ENCODE measurements around the gene SCD5.

Gene SCD5

DNA sequence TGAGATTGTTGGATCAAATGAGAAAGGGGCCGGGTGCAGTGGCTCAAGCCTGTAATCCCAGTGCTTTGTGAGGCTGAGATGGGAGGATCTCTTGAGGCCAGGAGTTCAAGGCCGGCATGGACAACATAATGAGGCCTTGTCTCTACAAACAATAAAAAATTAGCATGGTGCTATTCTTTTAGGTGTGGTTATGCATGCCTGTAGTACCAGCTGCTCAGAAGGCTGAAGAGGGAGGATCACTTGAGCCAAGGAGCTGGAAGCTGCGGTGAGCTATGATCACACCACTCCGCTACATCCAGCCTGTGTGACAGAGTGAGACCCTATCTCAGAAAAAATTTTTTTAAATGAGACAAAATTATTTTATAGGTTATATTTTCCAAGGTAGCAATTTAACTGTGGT, 187.1 kb downstream of the SCD5 start:
- TF ChIP-seq, protein P1, sequence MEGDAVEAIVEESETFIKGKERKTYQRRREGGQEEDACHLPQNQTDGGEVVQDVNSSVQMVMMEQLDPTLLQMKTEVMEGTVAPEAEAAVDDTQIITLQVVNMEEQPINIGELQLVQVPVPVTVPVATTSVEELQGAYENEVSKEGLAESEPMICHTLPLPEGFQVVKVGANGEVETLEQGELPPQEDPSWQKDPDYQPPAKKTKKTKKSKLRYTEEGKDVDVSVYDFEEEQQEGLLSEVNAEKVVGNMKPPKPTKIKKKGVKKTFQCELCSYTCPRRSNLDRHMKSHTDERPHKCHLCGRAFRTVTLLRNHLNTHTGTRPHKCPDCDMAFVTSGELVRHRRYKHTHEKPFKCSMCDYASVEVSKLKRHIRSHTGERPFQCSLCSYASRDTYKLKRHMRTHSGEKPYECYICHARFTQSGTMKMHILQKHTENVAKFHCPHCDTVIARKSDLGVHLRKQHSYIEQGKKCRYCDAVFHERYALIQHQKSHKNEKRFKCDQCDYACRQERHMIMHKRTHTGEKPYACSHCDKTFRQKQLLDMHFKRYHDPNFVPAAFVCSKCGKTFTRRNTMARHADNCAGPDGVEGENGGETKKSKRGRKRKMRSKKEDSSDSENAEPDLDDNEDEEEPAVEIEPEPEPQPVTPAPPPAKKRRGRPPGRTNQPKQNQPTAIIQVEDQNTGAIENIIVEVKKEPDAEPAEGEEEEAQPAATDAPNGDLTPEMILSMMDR (IDR thresholded peaks at IDR 0.05; ENCODE audit: control extremely low read depth, extremely low read depth, low read depth, missing control alignments): no peak
- no peak for DNase-seq (ENCODE audit: extremely low spot score)
- ChIA-PET CTCF (interaction anchor here (1.2 to 1.7 kb wide), 2 partner anchors 18 to 127 kb away, joined by 3 to 4 read pairs; no protein-coding TSS in a partner anchor), POLR2A (no interaction called here)

DNA sequence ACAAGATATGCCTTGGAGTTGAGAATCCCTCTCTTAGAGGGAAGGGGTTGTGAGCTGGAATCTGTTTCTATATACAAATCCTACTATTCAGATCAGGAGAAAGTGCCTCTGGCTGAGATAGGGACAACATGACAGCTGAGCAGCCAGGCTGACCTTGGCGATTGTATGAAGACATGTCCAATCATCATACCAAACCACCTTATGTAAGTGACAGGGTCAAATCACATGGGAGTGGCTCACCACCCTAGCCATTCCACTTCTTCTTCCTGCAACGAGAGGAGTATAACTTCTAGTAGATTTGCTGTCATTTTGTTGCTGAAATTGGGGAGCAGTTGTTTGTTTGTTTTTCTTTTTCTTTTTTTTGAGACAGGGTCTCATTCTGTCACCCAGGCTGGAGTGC, 188.6 kb downstream of the SCD5 start:
- ChIA-PET CTCF (no interaction called here), POLR2A (no interaction called here)
- TF ChIP-seq, protein P1 (IDR thresholded peaks at IDR 0.05; ENCODE audit: control extremely low read depth, extremely low read depth, low read depth, missing control alignments): no peak
- DNase-seq (ENCODE audit: extremely low spot score): no peak

DNA sequence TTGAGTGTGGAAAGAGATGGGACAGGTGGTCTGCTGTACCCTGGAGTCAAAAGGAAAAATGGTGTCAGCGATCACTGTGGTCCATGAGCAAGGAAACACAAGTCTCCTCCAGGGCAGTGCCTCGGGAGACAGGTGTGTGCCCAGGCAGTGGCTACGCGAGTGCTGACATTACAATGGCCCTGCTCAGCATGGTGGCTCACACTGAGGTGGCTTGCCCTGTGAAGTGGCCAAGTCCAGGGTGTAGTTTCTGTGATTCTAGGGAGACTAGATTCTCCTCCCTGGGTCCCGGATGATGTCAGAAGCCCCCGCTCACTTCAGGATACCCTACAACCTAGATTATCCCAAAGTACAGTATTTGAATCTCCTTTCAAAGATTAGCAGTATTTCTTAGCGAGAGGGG, 192.0 kb downstream of the SCD5 start:
- TF ChIP-seq, protein P1 (IDR thresholded peaks at IDR 0.05; ENCODE audit: control extremely low read depth, extremely low read depth, low read depth, missing control alignments): no peak
- ChIA-PET CTCF (no interaction called here), POLR2A (no interaction called here)
- no peak for DNase-seq (ENCODE audit: extremely low spot score)

DNA sequence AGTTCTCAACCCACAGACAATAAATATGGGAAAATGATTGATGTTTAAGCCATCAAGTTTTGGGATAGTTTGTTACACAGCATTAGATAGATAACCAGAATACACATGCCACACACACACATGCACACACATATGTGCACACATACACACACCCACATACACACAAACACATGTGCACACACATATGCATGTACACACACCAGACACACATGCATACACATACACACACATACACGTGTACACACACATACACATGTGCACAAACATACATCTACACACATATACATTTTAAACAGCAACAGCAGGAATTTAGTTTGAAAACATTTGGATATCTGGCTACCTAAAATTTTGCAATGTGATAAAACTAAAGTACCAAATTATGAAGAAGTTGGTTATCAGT, 194.1 kb downstream of the SCD5 start:
- DNase-seq (ENCODE audit: extremely low spot score): no peak
- POLR2A ChIA-PET: no interaction called here
- CTCF ChIA-PET: no interaction called here
- TF ChIP-seq, protein P1 (IDR thresholded peaks at IDR 0.05; ENCODE audit: control extremely low read depth, extremely low read depth, low read depth, missing control alignments): no peak

DNA sequence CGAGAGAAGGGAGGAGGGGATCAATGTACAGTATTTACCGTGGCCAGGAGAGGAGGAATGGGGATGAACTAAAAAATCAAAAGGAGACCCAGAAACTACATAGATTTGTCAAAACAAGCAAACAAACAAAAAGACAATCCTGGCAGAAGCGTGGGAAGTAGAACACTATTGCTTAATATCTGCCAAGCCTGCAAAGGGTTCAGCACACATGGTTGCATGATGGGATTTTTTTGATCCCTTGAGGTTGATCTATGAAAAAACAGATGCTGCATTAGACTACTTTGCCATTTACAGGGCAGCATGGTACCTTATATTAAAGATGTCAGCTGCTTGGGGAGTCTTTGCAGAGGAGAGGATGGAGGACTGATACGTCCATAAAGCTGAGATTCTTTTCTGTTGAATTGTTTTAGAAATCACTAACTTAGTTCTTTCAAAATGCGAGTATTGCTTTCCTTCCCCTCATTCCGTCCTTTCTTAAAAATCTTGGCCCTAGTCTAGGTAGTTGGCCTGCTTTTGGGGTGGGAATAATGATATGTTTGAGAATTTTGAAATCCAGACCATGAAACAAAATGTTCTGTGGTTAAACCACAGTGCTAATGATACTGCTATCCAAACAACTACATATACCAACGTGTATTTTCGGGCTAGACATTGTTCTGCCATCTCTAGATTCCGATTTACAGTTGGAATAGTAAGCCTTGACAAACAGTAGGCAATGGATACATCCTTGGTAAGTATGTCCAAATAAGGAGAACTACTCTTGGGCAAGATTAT, 197.2 kb downstream of the SCD5 start:
- ChIA-PET CTCF (interaction anchor here (0.8 to 1.3 kb wide), 2 partner anchors 9 to 13 kb away, joined by 3 read pairs; no protein-coding TSS in a partner anchor), POLR2A (no interaction called here)
- no peak for DNase-seq (ENCODE audit: extremely low spot score)
- TF ChIP-seq, protein P1 (IDR thresholded peaks at IDR 0.05; ENCODE audit: control extremely low read depth, extremely low read depth, low read depth, missing control alignments): no peak

DNA sequence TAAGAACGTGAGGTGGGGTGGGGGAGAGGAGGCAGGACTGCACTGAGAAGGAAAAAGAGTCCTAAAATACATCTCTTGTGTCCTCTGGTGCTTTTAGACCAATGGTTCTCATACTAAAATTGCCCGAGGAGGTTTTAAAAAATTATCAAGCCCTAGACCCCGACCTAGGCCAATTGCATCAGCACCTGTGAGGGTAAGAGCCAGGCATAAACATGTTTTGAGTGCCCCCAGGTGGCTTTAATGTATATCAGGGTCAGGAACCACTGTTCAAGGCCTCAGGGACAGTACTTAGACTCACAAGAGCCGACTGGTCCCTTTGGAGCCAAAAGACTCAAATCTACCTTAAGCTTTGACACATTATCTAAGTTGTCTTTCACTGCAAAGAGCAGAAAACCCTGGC, 199.3 kb downstream of the SCD5 start:
- TF ChIP-seq, protein P1 (IDR thresholded peaks at IDR 0.05; ENCODE audit: control extremely low read depth, extremely low read depth, low read depth, missing control alignments): no peak
- ChIA-PET CTCF (no interaction called here), POLR2A (no interaction called here)
- no peak for DNase-seq (ENCODE audit: extremely low spot score)

Data from GM10248 (cell line).